GM23338 (cell line): ENCODE results near the gene NXF1. TPM values are rescaled to one million over a fixed set of nuclear protein-coding genes. Genes with fewer than 3 reads are reported as not detected.

ENCODE experiments used
- ATAC-seq: fragments of 200-7000 bp; cut with Tn5 transposase; 3 replicates; pipeline ENCODE4 v1.9.1; 2020
- DNase-seq: peaks from one replicate; pipeline ENCODE4 v3.0.0-alpha.2; 2015; ENCODE audit warnings: low spot score
- H2AFZ ChIP-seq: fragments of 200-600 bp; sonication (generic); 2 replicates; pipeline ENCODE4 v1.8.0; 2016; ENCODE audit warnings: antibody characterized with exemption, mild to moderate bottlenecking, moderate library complexity
- H3F3A ChIP-seq: fragments of 200-600 bp; sonication (generic); replicated peaks from 2 replicates; pipeline ENCODE4 v1.8.0; 2017; ENCODE audit warnings: antibody characterized with exemption, mixed run types, low read depth
- H3K27ac ChIP-seq: fragments of 200-600 bp; sonication (generic); 2 replicates; pipeline ENCODE4 v1.6.1; 2016; ENCODE audit warnings: low read depth
- H3K27me3 ChIP-seq: fragments of 200-600 bp; sonication (generic); 2 replicates; pipeline ENCODE4 v1.8.0; 2016; ENCODE audit warnings: mild to moderate bottlenecking, mixed run types, moderate library complexity; ENCODE audit not compliant: insufficient read depth
- H3K36me3 ChIP-seq: fragments of 200-600 bp; sonication (generic); 2 replicates; pipeline ENCODE4 v1.8.0; 2016; ENCODE audit warnings: mild to moderate bottlenecking; ENCODE audit not compliant: insufficient read depth
- H3K4me1 ChIP-seq: fragments of 200-600 bp; sonication (generic); 2 replicates; pipeline ENCODE4 v1.8.0; 2016; ENCODE audit warnings: mild to moderate bottlenecking, moderate library complexity; ENCODE audit not compliant: insufficient read depth
- H3K4me2 ChIP-seq: fragments of 200-600 bp; sonication (generic); 2 replicates; pipeline ENCODE4 v1.7.1; 2017; ENCODE audit warnings: mixed run types
- H3K4me3 ChIP-seq: fragments of 200-600 bp; sonication (generic); 2 replicates; pipeline ENCODE4 v1.6.1; 2016; ENCODE audit warnings: mixed run types
- H3K79me2 ChIP-seq: fragments of 200-600 bp; sonication (generic); replicated peaks from 2 replicates; pipeline ENCODE4 v1.8.0; 2017; ENCODE audit warnings: mild to moderate bottlenecking; ENCODE audit not compliant: insufficient read depth
- H3K9me2 ChIP-seq: fragments of 200-600 bp; sonication (generic); 2 replicates; pipeline ENCODE4 v1.8.0; 2017; ENCODE audit not compliant: insufficient read depth
- H4K20me1 ChIP-seq: fragments of 200-600 bp; sonication (generic); replicated peaks from 2 replicates; pipeline ENCODE4 v1.8.0; 2017; ENCODE audit warnings: mild to moderate bottlenecking; ENCODE audit not compliant: insufficient read depth
- H3K27ac Mint-ChIP-seq: 2 replicates; pipeline ENCODE4 v1.8.0; 2020; ENCODE audit warnings: inconsistent platforms, mild to moderate bottlenecking, moderate library complexity, mixed read lengths
- H3K27me3 Mint-ChIP-seq: 3 replicates; pipeline ENCODE4 v1.8.0; 2022; ENCODE audit warnings: low read depth, mild to moderate bottlenecking, moderate library complexity, mixed read lengths, inconsistent platforms; ENCODE audit not compliant: insufficient read depth, poor library complexity
- H3K36me3 Mint-ChIP-seq: 3 replicates; pipeline ENCODE4 v1.8.0; 2021; ENCODE audit warnings: low read depth, mild to moderate bottlenecking, inconsistent platforms, moderate library complexity, mixed read lengths
- H3K4me1 Mint-ChIP-seq: 3 replicates; pipeline ENCODE4 v1.8.0; 2020; ENCODE audit warnings: mild to moderate bottlenecking, inconsistent platforms, mixed read lengths
- H3K4me3 Mint-ChIP-seq: 3 replicates; pipeline ENCODE4 v1.8.0; 2021; ENCODE audit warnings: moderate library complexity, mild to moderate bottlenecking, inconsistent platforms, mixed read lengths
- H3K9me3 Mint-ChIP-seq: 3 replicates; pipeline ENCODE4 v1.8.0; 2020; ENCODE audit warnings: moderate library complexity, mild to moderate bottlenecking, inconsistent platforms, mixed read lengths
- CREB1 ChIP-seq: fragments of 250-450 bp; sonication (Bioruptor Pico); IDR thresholded peaks from 2 replicates; pipeline ENCODE4 v1.5.0; 2020; ENCODE audit warnings: low read depth, mild to moderate bottlenecking, moderate library complexity
- CTCF ChIP-seq, 2 experiments: fragments of 200-600 bp in 1 of 2; sonication (generic) in 1 of 2; conservative IDR thresholded peaks; 2 replicates each; pipeline versions ENCODE4 v1.5.1 to v1.6.1; 2016 to 2017; ENCODE audit warnings: antibody characterized with exemption in 2 of 2, low read depth in 2 of 2, mild to moderate bottlenecking in 2 of 2, moderate library complexity in 1 of 2
- EZH2 ChIP-seq: fragments of 200-600 bp; sonication (generic); IDR thresholded peaks from one replicate; pipeline ENCODE4 v1.8.0; 2017; ENCODE audit warnings: antibody characterized with exemption, mild to moderate bottlenecking, low read depth; ENCODE audit not compliant: unreplicated experiment
- EZH2phosphoT487 ChIP-seq: fragments of 200-600 bp; sonication (generic); IDR thresholded peaks from one replicate; pipeline ENCODE4 v1.8.1; 2018; ENCODE audit warnings: antibody characterized with exemption; ENCODE audit not compliant: unreplicated experiment
- JUNB ChIP-seq: IDR thresholded peaks from one replicate; pipeline ENCODE4 v1.6.1; 2016; ENCODE audit warnings: antibody characterized with exemption; ENCODE audit not compliant: unreplicated experiment
- NANOG ChIP-seq: IDR thresholded peaks from 2 replicates; pipeline ENCODE4 v1.6.1; 2016; ENCODE audit warnings: antibody characterized with exemption, borderline replicate concordance
- POLR2AphosphoS5 ChIP-seq: IDR thresholded peaks from 2 replicates; pipeline ENCODE4 v1.6.1; 2016; ENCODE audit warnings: antibody characterized with exemption, low read depth
- STAT1 ChIP-seq: IDR thresholded peaks from one replicate; pipeline ENCODE4 v1.6.1; 2016; ENCODE audit warnings: antibody characterized with exemption; ENCODE audit not compliant: unreplicated experiment
- ZNF114 ChIP-seq: fragments of 250-450 bp; sonication (Bioruptor Pico); IDR thresholded peaks from 2 replicates; pipeline ENCODE4 v1.5.0; 2020; ENCODE audit warnings: mild to moderate bottlenecking, moderate library complexity
- ZNF331 ChIP-seq: fragments of 250-450 bp; sonication (Bioruptor Pico); IDR thresholded peaks from 2 replicates; pipeline ENCODE4 v1.5.0; 2020; ENCODE audit warnings: low read depth, mild to moderate bottlenecking, moderate library complexity
- polyA plus RNA-seq: library from polyadenylated mRNA; unstranded; fragments of >200 nt; fragmentation: Nextera tagmentation; extraction: Ambion mirVana; gene quantifications from 2 replicates; pipeline ENCODE4 v1.2.1, GENCODE V29; 2016
- total RNA-seq: library from RNA; depleted of rRNA; stranded (reverse); fragments of >200 nt; shearing (Covaris generic); gene quantifications from 2 replicates; pipeline ENCODE4 v1.2.3, GENCODE V29; 2014
- TF ChIP-seq, protein P1 (sequence below): IDR thresholded peaks from 2 replicates; pipeline ENCODE4 v1.6.1; 2016; ENCODE audit warnings: antibody characterized with exemption
- TF ChIP-seq, protein P2 (sequence below): IDR thresholded peaks from one replicate; pipeline ENCODE4 v1.6.1; 2018; ENCODE audit warnings: antibody characterized with exemption; ENCODE audit not compliant: unreplicated experiment

Gene NXF1
- total and polyA plus RNA-seq, 2 experiments from 2014 or later = 31.7 to 31.8 TPM

DNA sequence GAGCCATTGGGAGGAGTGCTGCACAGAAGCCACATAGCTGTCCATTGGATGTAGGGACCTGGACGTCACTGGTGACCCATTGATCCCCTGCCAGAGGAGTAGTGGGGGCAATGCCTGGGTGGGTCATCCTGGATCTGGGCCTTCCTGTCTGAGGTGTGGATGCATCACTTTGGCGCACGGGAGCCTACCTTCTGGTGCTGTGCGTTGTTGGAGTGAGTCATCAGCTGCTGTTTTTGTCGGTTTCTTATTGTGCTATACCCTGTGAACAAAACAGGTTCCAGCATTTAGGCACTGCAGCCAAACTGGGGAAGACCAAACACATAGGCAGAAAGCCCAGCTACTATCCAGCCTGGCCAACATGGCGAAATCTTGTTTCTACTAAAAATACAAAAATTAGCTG, 30.8 kb downstream of the NXF1 start:
- Histone ChIP-seq H3K9me2 (no peaks in the 10 kb centered on the region), H2AFZ (no peak overlapping the region), H3F3A (peaks cover 15% of the 10 kb centered on the region), H3K36me3 (peaks cover 17% of the 10 kb centered on the region; the same call in 1 of the 2 replicates), H3K27ac (no peak overlapping the region), H3K4me2 (no peak overlapping the region), H4K20me1 (peaks cover 3% of the 10 kb centered on the region; the same call in 1 of the 2 replicates), H3K4me1 (peaks cover 9% of the 10 kb centered on the region; the same call in 1 of the 2 replicates), H3K4me3 (no peak overlapping the region), H3K79me2 (peaks cover 31% of the 10 kb centered on the region), H3K27me3 (no peaks in the 10 kb centered on the region)
- Mint-ChIP-seq H3K27ac (no peak overlapping the region), H3K36me3 (peaks cover 44% of the 10 kb centered on the region), H3K4me1 (peaks cover 13% of the 10 kb centered on the region), H3K9me3 (no peaks in the 10 kb centered on the region; the same call in 2 of the 3 replicates), H3K27me3 (peaks cover 17% of the 10 kb centered on the region), H3K4me3 (no peak overlapping the region)
- DNase-seq (no peak), ATAC-seq (no peak)
- TF ChIP-seq, protein P1, sequence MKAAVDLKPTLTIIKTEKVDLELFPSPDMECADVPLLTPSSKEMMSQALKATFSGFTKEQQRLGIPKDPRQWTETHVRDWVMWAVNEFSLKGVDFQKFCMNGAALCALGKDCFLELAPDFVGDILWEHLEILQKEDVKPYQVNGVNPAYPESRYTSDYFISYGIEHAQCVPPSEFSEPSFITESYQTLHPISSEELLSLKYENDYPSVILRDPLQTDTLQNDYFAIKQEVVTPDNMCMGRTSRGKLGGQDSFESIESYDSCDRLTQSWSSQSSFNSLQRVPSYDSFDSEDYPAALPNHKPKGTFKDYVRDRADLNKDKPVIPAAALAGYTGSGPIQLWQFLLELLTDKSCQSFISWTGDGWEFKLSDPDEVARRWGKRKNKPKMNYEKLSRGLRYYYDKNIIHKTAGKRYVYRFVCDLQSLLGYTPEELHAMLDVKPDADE = no peak
- TF ChIP-seq CTCF (conservative IDR thresholded peaks at IDR 0.05; ENCODE audit: low read depth in 2 of 2) = no peak
- TF ChIP-seq, protein P2, sequence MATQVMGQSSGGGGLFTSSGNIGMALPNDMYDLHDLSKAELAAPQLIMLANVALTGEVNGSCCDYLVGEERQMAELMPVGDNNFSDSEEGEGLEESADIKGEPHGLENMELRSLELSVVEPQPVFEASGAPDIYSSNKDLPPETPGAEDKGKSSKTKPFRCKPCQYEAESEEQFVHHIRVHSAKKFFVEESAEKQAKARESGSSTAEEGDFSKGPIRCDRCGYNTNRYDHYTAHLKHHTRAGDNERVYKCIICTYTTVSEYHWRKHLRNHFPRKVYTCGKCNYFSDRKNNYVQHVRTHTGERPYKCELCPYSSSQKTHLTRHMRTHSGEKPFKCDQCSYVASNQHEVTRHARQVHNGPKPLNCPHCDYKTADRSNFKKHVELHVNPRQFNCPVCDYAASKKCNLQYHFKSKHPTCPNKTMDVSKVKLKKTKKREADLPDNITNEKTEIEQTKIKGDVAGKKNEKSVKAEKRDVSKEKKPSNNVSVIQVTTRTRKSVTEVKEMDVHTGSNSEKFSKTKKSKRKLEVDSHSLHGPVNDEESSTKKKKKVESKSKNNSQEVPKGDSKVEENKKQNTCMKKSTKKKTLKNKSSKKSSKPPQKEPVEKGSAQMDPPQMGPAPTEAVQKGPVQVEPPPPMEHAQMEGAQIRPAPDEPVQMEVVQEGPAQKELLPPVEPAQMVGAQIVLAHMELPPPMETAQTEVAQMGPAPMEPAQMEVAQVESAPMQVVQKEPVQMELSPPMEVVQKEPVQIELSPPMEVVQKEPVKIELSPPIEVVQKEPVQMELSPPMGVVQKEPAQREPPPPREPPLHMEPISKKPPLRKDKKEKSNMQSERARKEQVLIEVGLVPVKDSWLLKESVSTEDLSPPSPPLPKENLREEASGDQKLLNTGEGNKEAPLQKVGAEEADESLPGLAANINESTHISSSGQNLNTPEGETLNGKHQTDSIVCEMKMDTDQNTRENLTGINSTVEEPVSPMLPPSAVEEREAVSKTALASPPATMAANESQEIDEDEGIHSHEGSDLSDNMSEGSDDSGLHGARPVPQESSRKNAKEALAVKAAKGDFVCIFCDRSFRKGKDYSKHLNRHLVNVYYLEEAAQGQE = no peak
- no peak for TF ChIP-seq EZH2
- no peak for TF ChIP-seq STAT1
- TF ChIP-seq ZNF331 = no peak
- no peak for TF ChIP-seq ZNF114 (CRISPR knock-in tag)
- no peak for TF ChIP-seq NANOG
- no peak for TF ChIP-seq CREB1 (CRISPR knock-in tag)
- no peak for TF ChIP-seq JUNB
- no peak for TF ChIP-seq EZH2phosphoT487
- no peak for TF ChIP-seq POLR2AphosphoS5
